Panc1 (cell line): ENCODE data around the gene SF3A2.

Experiments used
- POLR2AphosphoS5 ChIP-seq: IDR thresholded peaks from 2 replicates; pipeline ENCODE4 v1.6.1; 2012; ENCODE audit warnings: mild to moderate bottlenecking, low read depth, low read length, moderate library complexity
- REST ChIP-seq, 2 experiments: IDR thresholded peaks; 2 replicates each; pipeline ENCODE4 v1.6.1; 2011 to 2012; ENCODE audit warnings: low read depth in 2 of 2, control low read depth in 1 of 2, low read length in 1 of 2, mild to moderate bottlenecking in 1 of 2, moderate library complexity in 1 of 2; ENCODE audit not compliant: insufficient read depth in 1 of 2
- SIN3A ChIP-seq: IDR thresholded peaks from 2 replicates; pipeline ENCODE4 v1.6.1; 2012; ENCODE audit warnings: low read depth, mild to moderate bottlenecking, low read length, moderate library complexity, borderline replicate concordance; ENCODE audit not compliant: insufficient read depth
- TF ChIP-seq, protein P1 (sequence below): fragments of 450-650 bp; IDR thresholded peaks from 2 replicates; pipeline ENCODE4 v1.5.1; 2017; ENCODE audit warnings: mild to moderate bottlenecking

DNA sequence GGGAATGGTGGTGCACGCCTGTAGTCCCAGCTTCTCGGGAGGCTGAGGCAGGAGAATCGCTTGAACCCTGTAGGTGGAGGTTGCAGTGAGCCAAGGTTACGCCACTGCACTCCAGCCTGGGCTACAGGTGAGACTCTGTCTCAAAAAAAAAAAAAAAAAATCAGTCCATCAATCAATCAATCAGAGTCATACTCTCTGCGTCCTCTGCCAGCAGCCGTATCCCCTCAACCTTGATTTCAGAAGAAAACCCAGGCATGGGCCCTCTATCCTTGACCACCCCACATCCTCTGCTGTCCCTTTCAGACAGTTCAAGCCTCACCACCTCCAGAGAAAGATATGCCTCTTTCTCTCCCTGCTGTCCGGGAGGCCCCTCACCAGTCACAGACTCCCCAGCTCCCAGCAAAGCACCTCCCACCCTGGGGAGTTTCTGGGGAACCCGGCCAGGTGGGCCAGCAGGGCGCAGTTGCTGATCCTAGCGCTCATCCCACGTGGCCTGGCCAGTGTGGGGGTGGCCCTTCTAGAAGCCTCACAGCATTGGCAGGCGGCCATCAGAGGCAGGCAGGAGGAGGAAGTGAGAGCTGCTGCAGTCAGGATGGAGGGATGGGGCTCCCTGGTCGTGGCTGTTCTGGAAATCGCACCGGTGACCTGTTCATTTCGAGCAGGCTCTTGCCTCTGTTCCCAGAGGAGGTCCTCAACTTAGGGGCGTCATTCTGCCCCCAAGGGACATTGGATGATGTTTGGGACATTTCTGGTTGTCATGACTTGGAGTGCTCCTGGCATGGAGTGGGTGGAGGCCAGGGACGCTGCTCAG is 29.8 kb downstream of the SF3A2 start:
- TF ChIP-seq, protein P1, sequence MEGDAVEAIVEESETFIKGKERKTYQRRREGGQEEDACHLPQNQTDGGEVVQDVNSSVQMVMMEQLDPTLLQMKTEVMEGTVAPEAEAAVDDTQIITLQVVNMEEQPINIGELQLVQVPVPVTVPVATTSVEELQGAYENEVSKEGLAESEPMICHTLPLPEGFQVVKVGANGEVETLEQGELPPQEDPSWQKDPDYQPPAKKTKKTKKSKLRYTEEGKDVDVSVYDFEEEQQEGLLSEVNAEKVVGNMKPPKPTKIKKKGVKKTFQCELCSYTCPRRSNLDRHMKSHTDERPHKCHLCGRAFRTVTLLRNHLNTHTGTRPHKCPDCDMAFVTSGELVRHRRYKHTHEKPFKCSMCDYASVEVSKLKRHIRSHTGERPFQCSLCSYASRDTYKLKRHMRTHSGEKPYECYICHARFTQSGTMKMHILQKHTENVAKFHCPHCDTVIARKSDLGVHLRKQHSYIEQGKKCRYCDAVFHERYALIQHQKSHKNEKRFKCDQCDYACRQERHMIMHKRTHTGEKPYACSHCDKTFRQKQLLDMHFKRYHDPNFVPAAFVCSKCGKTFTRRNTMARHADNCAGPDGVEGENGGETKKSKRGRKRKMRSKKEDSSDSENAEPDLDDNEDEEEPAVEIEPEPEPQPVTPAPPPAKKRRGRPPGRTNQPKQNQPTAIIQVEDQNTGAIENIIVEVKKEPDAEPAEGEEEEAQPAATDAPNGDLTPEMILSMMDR: no peak
- TF ChIP-seq REST (IDR thresholded peaks at IDR 0.05; ENCODE audit: insufficient read depth in 1 of 2, low read depth in 2 of 2, low read length in 1 of 2): no peak
- no peak for TF ChIP-seq POLR2AphosphoS5
- no peak for TF ChIP-seq SIN3A
